HG02884 (cell line): ENCODE measurements around the gene UBLCP1.

Experiments
- ATAC-seq: cut with Tn5 transposase; IDR thresholded peaks from one replicate; pipeline ENCODE4 v1.9.1; 2021; ENCODE audit warnings: mild to moderate bottlenecking, moderate library complexity; ENCODE audit not compliant: unreplicated experiment

The UBLCP1 gene

GRCh38 chr5:159309689-159310433 is 46.8 kb downstream of the UBLCP1 start:
- ATAC-seq: no peak

GRCh38 chr5:159310511-159310910 is 47.4 kb downstream of the UBLCP1 start:
- no peak for ATAC-seq

GRCh38 chr5:159311063-159311462 is 48.0 kb downstream of the UBLCP1 start:
- ATAC-seq: no peak

DNA sequence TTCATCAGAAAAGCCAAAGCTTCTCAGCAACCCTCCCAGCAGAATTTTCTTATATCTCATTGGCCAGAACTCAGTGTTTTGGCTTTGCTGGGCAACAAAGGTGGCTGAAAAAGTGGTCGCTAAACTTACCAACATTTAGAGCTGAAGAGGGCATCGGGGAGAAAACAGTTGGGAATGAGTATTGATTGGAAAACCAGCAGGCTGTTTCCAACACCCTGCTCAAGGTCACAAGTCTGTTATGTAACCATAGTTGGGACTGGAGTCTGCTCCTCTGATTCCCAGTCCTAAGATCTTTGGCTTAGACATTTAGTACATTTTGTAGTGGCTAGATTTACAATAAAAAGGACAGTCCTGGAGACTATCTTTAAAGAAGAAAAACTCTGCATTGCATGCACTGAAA is 50.1 kb downstream of the UBLCP1 start:
- no peak for ATAC-seq

- peak; percentile 60 for ATAC-seq
These were observed 53.7 kb downstream of the UBLCP1 start for GRCh38 chr5:159316519-159317383.

GRCh38 chr5:159317849-159318248 is 54.8 kb downstream of the UBLCP1 start:
- ATAC-seq: no peak

DNA sequence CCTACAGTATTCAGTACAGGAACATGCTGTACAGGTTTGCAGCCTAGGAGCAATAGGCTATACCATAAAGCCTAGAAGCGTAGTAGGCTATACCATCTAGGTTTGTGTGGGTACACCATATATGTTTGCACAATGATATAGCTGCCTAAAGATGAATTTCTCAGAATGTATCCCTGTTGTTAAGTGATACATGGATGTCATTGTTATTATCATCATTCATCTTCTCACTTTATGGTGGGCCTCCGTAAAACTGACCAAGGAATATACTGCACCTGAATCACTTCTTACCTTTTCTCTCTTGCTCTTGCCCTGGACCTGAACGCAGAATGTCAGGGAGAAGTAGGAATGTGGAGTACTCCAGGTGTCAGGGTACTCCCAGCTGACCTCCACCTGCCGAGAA is 55.4 kb downstream of the UBLCP1 start:
- ATAC-seq: no peak

GRCh38 chr5:159319363-159319762 is 56.3 kb downstream of the UBLCP1 start:
- ATAC-seq: no peak

DNA sequence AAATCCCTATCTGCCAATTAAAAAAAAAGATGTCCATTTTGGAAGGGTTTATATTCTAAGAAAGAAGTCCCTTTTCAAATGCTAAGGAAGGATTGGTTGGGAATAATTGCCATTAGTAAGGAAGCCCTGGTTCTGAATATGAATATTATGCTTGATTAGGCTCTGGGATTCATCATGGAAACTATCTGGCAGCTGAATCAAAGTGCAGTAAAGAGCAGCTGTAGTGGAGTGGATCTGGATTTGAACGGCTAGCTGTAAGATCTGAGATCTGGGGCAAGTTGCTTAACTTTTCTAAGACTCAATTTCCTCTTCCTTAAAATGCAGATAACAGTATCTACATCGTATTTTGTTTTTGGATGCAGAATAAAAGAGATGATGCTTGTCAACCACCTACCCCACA is 56.7 kb downstream of the UBLCP1 start:
- ATAC-seq: no peak

GRCh38 chr5:159322180-159322579 is 59.1 kb downstream of the UBLCP1 start:
- no peak for ATAC-seq

DNA sequence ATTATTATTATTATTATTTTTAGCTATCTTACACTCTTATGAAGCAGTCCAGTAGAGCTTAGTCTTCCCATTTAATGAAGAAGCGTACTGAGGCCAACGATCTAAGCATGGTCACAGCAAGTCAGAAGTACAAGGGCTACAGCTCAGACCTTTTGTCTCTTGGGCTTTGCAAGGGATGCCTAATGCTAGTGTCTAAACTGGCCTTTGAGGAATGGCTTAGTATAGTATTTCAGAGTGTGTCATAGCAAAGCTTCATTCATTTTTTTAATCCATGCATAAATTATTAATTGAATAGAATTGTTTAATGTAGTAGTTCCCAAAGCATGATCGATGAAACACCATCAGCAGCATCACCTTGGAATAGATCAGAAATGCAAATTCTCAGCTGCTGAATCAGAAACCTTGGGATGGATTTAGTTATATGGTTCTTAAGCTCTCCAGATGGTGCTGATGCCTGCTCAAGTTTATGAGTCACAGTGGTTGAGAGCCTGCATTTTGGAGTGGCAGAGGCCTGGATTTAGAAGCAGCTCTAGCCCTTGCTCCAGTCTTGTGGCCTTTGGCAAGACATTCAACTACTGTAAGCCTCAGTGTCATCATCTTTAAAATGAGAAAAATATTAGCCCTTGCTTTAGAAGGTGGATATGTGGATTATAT is 61.1 kb downstream of the UBLCP1 start:
- ATAC-seq: no peak

DNA sequence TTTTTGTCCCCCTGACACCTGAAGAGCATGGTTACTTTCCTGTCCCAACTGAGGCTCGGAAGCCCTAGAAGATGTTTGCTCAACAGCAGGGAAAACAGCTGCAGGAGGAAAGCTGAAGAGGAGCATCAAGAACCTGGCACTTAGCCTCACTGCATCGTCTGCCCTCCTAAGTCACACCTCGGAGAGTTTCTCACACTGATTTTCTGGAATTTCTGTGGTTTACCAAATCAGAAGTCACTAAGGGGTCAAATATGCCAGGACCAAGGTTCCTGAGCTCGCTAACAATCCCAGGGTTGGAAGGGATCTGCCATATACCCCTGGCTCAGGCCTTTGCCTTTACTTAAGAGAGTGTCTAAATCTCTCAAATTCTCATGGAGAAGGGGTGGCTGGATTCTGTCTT is 61.9 kb downstream of the UBLCP1 start:
- no peak for ATAC-seq

GRCh38 chr5:159330131-159330800 is 67.2 kb downstream of the UBLCP1 start, which contains the start of gene IL12B:
TSS of gene IL12B (minus strand) at chr5:159330487. CDS start at chr5:159326782, 3,705 bp downstream.
- ATAC-seq: no peak

DNA sequence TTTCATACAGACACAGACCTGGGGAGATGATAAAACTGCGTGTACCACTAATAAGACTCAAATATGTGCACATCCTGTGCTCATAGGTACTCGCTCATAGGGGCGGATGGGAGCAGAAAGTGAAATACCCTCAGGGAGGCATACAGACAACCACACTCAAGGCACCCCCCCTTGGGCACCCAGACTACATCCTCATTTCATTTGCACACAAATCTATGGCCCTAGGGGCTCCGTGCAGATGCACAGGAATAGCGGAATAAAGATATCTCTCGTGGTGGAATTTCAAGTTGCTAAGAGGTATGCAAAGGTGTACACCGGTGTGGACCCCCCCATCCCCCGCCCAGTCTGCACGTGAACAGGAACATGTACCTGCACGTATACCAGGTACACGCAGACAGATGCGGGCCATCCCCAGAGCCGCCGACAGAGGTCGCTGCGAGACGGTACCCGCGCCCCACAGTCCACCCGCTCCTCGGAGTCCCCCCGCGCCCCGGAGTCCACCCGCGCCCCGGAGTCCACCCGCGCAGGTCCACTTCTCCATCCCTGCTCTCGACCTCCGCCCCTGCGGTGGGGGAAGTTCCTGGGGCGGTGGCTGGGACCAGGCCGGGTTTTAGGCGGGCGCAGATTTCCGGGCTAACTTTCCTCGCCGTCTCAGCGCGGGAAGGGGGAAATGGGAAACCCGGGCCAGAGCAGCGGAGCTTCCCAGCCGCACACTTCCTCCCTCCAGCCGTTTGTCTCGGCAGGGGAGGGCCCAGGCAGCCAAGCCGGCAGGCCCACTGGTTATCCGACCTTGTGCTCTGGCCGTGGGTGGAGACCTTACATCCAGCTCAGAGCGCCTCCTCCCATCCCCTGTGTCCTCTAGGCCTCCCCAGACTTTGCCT is 68.2 kb downstream of the UBLCP1 start:
- ATAC-seq: peak; percentile 59

DNA sequence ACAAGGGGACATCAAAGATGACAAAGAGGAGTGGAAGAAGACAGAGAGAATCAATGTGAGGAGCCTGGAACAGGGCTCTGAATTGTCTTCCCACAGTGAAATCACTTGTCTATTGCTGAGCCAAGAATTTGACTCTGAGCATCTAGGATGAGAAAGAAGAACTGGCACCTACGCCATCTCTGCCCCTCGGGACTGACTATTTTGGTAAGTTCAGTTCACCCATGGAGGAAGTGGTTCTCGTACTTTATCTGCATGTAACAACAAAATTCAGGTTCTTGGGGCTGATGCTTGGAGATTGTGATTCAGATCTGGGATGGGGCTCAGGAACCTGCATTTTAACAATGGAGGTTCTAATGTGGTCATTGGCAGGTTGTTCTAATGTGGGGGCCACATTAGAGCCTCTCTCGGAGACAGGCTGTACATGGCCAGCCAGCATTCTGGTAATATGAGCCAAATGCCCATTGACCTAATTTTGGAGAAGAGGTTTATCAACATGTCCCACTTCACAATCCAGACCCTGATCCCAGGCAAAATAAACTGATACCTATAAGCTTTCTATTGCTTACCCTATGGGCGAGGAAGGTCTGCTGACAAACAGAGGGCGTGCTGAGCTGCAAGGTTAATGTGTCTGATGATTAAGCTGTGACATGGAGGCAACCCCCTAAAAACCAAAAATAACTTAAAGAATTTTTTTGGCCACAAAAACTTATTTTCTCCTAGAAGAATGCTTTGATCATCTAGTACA is 69.9 kb downstream of the UBLCP1 start:
- ATAC-seq: no peak

DNA sequence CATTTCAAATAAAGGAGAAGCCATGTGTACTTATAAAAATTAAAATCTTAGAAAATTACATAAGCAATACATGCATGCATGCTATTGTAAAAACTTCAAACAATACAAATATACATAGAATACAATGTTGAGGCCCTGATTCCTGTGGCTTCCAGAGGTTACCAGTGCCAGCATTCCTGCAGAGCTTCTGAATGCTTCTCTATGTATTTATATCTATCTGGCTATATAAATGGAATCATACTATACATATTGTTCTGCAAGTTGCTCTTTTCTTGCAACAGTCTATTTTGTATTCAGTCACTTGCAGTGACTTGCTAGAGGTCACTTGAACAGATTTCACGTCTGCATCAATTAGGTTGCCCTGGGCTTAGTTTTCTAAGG is 70.4 kb downstream of the UBLCP1 start:
- no peak for ATAC-seq
